ENCODE results near the gene CAPG.

CAPG gene

GRCh38 chr2:85409845-85410583 is at the start of gene CAPG:
TSS of gene CAPG (minus strand) at chr2:85410366. CDS start at chr2:85402145, 8,221 bp downstream.
- no peak within 1 kb of the TSS for H3K4me3 ChIP-seq (replicated peaks in 1 of 2; ENCODE audit: low read depth in 2 of 2, low read length in 2 of 2)
- TF ChIP-seq CTCF (IDR thresholded peaks at IDR 0.05; ENCODE audit: low read depth, low read length) = no peak
- DNase-seq (ENCODE audit: low read depth in 2 of 2) = no peak

- TF ChIP-seq CTCF (IDR thresholded peaks at IDR 0.05; ENCODE audit: low read depth, low read length) = no peak
- no peak overlapping the region for H3K4me3 ChIP-seq (replicated peaks in 1 of 2; ENCODE audit: low read depth in 2 of 2, low read length in 2 of 2)
- no peak for DNase-seq (ENCODE audit: low read depth in 2 of 2)
These were observed 49.6 kb upstream of the CAPG start for GRCh38 chr2:85459771-85460170.

- no peak for TF ChIP-seq CTCF (IDR thresholded peaks at IDR 0.05; ENCODE audit: low read depth, low read length)
- DNase-seq (ENCODE audit: low read depth in 2 of 2) = no peak
These were observed 48.7 kb upstream of the CAPG start for GRCh38 chr2:85458601-85459563.

GRCh38 chr2:85457877-85458316 is 47.7 kb upstream of the CAPG start:
- DNase-seq (ENCODE audit: low read depth in 2 of 2) = no peak
- H3K4me3 ChIP-seq (replicated peaks in 1 of 2; ENCODE audit: low read depth in 2 of 2, low read length in 2 of 2) = no peak overlapping the region
- no peak for TF ChIP-seq CTCF (IDR thresholded peaks at IDR 0.05; ENCODE audit: low read depth, low read length)

More at GRCh38 chr2:85458601-85459563, 48.7 kb upstream of the CAPG start:
- no peak overlapping the region for H3K4me3 ChIP-seq (replicated peaks in 1 of 2; ENCODE audit: low read depth in 2 of 2, low read length in 2 of 2)

- TF ChIP-seq CTCF (IDR thresholded peaks at IDR 0.05; ENCODE audit: low read depth, low read length) = no peak
- no peak overlapping the region for H3K4me3 ChIP-seq (replicated peaks in 1 of 2; ENCODE audit: low read depth in 2 of 2, low read length in 2 of 2)
- DNase-seq (ENCODE audit: low read depth in 2 of 2) = no peak
These were observed 46.9 kb upstream of the CAPG start for GRCh38 chr2:85457043-85457442.

GRCh38 chr2:85455552-85456090 is 45.5 kb upstream of the CAPG start:
- no peak overlapping the region for H3K4me3 ChIP-seq (replicated peaks in 1 of 2; ENCODE audit: low read depth in 2 of 2, low read length in 2 of 2)
- DNase-seq (ENCODE audit: low read depth in 2 of 2) = no peak
- no peak for TF ChIP-seq CTCF (IDR thresholded peaks at IDR 0.05; ENCODE audit: low read depth, low read length)
